Mesangial cell (primary cell): ENCODE measurements around the gene SOST. TPM values are rescaled to one million over a fixed set of nuclear protein-coding genes. Genes with fewer than 3 reads are reported as not detected.

Experiments used
- total RNA-seq: library from RNA; depleted of rRNA; stranded (reverse); fragments of >200 nt; gene quantifications from 2 replicates; pipeline ENCODE4 v1.2.3, GENCODE V29; 2015

The SOST gene
- total RNA-seq = not detected in 2 replicates

DNA sequence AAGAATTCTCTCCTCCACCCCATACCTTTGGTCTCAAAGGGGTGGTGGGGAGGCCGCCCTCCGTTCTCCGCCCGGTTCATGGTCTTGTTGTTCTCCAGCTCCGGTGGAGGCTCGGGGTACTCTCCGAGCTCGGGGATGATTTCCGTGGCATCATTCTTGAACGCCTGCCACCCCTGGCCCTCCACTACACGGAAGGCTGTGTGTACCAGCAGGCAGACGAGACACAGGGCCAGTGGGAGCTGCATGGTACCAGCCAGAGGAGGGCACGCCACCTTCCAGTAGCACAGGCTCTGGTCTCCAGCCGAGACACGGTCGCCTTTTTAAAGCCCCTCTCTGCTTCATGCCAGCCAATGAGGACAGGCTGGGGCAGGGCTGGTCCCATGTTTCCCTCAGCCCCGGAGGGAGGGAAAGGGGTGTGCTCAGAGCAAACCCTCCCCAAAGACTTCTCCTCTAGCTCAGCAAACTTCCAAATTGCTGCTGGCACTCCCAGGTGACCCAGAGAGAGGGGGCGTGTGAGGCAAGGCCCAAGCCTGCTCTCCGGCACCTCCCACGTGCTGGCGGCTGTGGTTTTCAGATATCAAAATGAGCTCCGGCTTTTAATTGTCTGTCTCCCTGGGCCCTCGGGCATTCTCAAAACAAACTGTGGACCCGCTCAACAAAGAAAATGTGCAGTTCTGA, at the start of gene SOST:
Gene SOST (minus strand): TSS at position 295 of the 678 bp plus-strand sequence. CDS start 50 bp downstream, at position 245.

DNA sequence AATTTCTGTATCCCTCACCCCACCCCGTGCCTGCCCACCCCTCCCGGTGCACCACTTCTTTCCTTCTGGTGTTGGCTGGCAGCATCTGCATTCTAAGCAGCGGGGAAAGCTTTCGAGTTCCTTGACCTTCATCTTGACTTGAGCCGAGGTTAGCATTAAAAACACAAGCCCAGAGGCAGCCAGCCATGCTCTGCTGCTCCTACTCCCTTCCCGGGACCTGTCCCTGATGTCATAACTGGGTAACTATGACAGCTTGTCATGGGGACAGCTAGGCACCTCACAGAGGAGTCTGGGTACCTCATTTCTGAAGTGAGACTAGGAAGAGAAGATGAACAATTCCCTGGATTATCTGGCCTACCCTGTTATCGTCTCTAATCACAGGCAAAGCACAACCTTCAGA, 21.5 kb upstream of the SOST start, which contains the start of gene CFAP97D1:
Gene CFAP97D1 (plus strand): TSS at position 301 of the 400 bp plus-strand sequence. CDS start 28 bp downstream, at position 329.

DNA sequence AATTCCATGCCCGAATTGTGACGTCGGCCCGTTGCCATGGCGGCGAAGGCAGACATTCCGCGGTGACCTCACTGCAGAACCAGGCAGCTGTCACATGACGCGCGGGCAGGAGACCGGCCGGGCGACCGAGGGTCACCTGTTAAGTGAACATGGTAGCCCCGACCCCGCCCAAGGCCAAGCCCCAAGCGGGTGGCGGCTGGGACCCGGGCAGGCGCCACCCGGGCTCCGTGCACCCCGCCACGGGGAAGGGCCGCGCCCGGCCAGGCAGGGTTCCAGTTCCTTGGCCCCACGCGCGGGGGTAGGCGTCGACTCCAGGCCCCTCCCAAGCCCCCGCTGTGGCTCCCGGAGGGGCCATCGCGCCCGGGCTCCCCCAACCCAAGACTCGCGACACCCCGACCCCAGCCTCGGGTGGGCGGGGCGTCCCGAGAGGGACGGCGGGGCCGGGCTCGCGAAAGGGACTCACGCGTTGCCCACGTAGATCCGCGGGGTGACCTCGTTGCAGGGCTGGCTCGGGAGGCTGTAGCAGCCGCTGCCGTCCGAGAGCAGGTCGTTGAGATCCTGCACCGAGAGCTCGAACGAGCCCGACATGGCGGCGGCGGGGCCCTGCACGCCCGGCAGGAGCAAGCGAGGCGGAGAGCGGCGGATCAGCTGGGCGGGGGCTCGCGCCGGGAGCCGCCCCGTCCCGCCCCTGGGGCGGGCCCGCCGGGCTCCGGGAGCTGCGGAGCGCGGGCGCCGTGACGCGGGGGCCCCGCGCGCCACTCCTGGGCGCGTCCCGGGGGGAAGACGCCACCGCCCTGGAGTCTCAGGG, 19.9 kb upstream of the SOST start, which contains the start of gene DUSP3:
Gene DUSP3 (minus strand): TSS at position 641 of the 808 bp plus-strand sequence. CDS start 53 bp downstream, at position 588.

Other genes with a start within 250 kb of the SOST start
- gene ETV4, start 212.5 kb downstream of the SOST start, total RNA-seq = 4.3 and 33.1 TPM in 2 replicates
- not detected in 2 replicates for gene MEOX1, start 96.9 kb downstream of the SOST start, total RNA-seq
- gene DUSP3, start 20.2 kb upstream of the SOST start, total RNA-seq = 47.4 and 101 TPM in 2 replicates
- gene CFAP97D1, start 21.6 kb upstream of the SOST start, total RNA-seq = not detected in 2 replicates
- 6.0 and 7.6 TPM in 2 replicates for gene MPP3, start 74.4 kb upstream of the SOST start, total RNA-seq
- not detected in 2 replicates for gene CD300LG, start 88.4 kb upstream of the SOST start, total RNA-seq
- 2.8 and 4.4 TPM in 2 replicates for gene MPP2, start 148.7 kb upstream of the SOST start, total RNA-seq
- not detected in 2 replicates for gene PPY, start 183.7 kb upstream of the SOST start, total RNA-seq
- 0.38 TPM in 1 of 2 replicates, not detected in the other for gene PYY, start 195.1 kb upstream of the SOST start, total RNA-seq
- 6.2 and 9.0 TPM in 2 replicates for gene NAGS, start 245.8 kb upstream of the SOST start, total RNA-seq